SK-N-SH (cell line): ENCODE data around the gene MED31. TPM values are rescaled to one million over a fixed set of nuclear protein-coding genes. Genes with fewer than 3 reads are reported as not detected.

Experiments used
- CTCF ChIA-PET: fragments of 300-600, 350-600 bp; formaldehyde crosslinking; extraction: SDS; loops from one replicate; lab custom pipeline; 2021; lab: Yijun Ruan, JAX
- POLR2A ChIA-PET: fragments of 350-600 bp; sonication (Branson Sonifier 250); formaldehyde crosslinking; extraction: SDS; loops from one replicate; lab custom pipeline; 2020; ENCODE audit warnings: antibody characterized with exemption, inconsistent platforms; lab: Yijun Ruan, JAX
- DNase-seq: peaks from one replicate; pipeline ENCODE4 v3.0.0; 2012
- H2AFZ ChIP-seq: fragments of 200-600 bp; sonication (generic); 2 replicates; pipeline ENCODE4 v1.8.1; 2016; ENCODE audit warnings: antibody characterized with exemption, mild to moderate bottlenecking, low read depth
- H3F3A ChIP-seq: fragments of 200-600 bp; sonication (generic); replicated peaks from 2 replicates; pipeline ENCODE3; 2016; ENCODE audit warnings: antibody characterized with exemption, mild to moderate bottlenecking; ENCODE audit not compliant: insufficient read depth
- H3K27ac ChIP-seq, 2 experiments: fragments of 200-500 bp in 1 of 2; fragments of 200-600 bp in 1 of 2; sonication (Bioruptor generic) in 1 of 2; sonication (generic), shearing (Covaris generic) in 1 of 2; 2 replicates each; pipeline versions ENCODE4 v1.5.1 to v1.6.1; 2014 to 2016; ENCODE audit warnings: low read depth in 2 of 2, inconsistent platforms in 1 of 2, low read length in 1 of 2, mild to moderate bottlenecking in 1 of 2, mixed read lengths in 1 of 2
- H3K27me3 ChIP-seq: fragments of 200-600 bp; sonication (generic), shearing (Covaris generic); 2 replicates; pipeline ENCODE4 v1.6.1; 2016; ENCODE audit warnings: mixed run types; ENCODE audit not compliant: insufficient read depth
- H3K36me3 ChIP-seq, 2 experiments: fragments of 200-500 bp in 1 of 2; fragments of 200-600 bp in 1 of 2; sonication (Bioruptor generic) in 1 of 2; sonication (generic) in 1 of 2; replicated peaks in 1 of 2; 2 replicates each; pipeline versions ENCODE3 to v1.5.1; 2014 to 2016; ENCODE audit warnings: low read length in 1 of 2, mild to moderate bottlenecking in 1 of 2; ENCODE audit not compliant: insufficient read depth in 2 of 2, control insufficient read depth in 1 of 2
- H3K4me1 ChIP-seq, 2 experiments: fragments of 200-500 bp in 1 of 2; fragments of 200-600 bp in 1 of 2; sonication (Bioruptor generic) in 1 of 2; sonication (generic), shearing (Covaris generic) in 1 of 2; 2 replicates each; pipeline versions ENCODE4 v1.5.1 to v1.6.1; 2014 to 2016; ENCODE audit warnings: low read depth in 1 of 2, low read length in 1 of 2, mixed run types in 1 of 2; ENCODE audit not compliant: insufficient read depth in 2 of 2, control insufficient read depth in 1 of 2
- H3K4me2 ChIP-seq: fragments of 200-600 bp; sonication (generic), shearing (Covaris generic); 2 replicates; pipeline ENCODE4 v1.6.1; 2017; ENCODE audit warnings: mixed run types
- H3K4me3 ChIP-seq, 2 experiments: fragments of 200-500 bp in 1 of 2; fragments of 200-600 bp in 1 of 2; sonication (Bioruptor generic) in 1 of 2; sonication (generic), shearing (Covaris generic) in 1 of 2; 2 replicates each; pipeline versions ENCODE4 v1.5.1 to v1.8.1; 2014 to 2016; ENCODE audit warnings: low read depth in 2 of 2, inconsistent platforms in 1 of 2, low read length in 1 of 2, mild to moderate bottlenecking in 1 of 2, mixed read lengths in 1 of 2, moderate library complexity in 1 of 2
- H3K79me2 ChIP-seq: fragments of 200-600 bp; sonication (generic); 2 replicates; pipeline ENCODE4 v1.8.1; 2017; ENCODE audit warnings: mild to moderate bottlenecking; ENCODE audit not compliant: insufficient read depth
- H3K9ac ChIP-seq: fragments of 200-600 bp; sonication (generic); 2 replicates; pipeline ENCODE4 v1.6.1; 2017; ENCODE audit warnings: mixed run types
- H3K9me2 ChIP-seq: fragments of 200-600 bp; sonication (generic); 2 replicates; pipeline ENCODE4 v1.6.1; 2017; ENCODE audit warnings: mixed run types
- H3K9me3 ChIP-seq: fragments of 200-600 bp; sonication (generic); 2 replicates; pipeline ENCODE4 v1.6.1; 2017; ENCODE audit warnings: mixed run types, mild to moderate bottlenecking, moderate library complexity
- H4K20me1 ChIP-seq: fragments of 200-600 bp; sonication (generic); 2 replicates; pipeline ENCODE4 v1.6.1; 2017; ENCODE audit warnings: mild to moderate bottlenecking, mixed run types; ENCODE audit not compliant: insufficient read depth
- CHD2 ChIP-seq: fragments of 150-350 bp; IDR thresholded peaks from 2 replicates; pipeline ENCODE4 v1.6.1; 2018; ENCODE audit warnings: low read length; ENCODE audit not compliant: partially characterized antibody
- EP300 ChIP-seq, 2 experiments: IDR thresholded peaks; 2 replicates each; pipeline versions ENCODE4 v1.4.0 to v1.6.1; 2012; ENCODE audit warnings: borderline replicate concordance in 1 of 2, low read depth in 1 of 2, low read length in 1 of 2
- EZH2phosphoT487 ChIP-seq: fragments of 200-600 bp; sonication (generic); IDR thresholded peaks from 2 replicates; pipeline ENCODE4 v1.6.1; 2017; ENCODE audit warnings: low read depth, mixed run types, mild to moderate bottlenecking, antibody characterized with exemption, moderate library complexity, borderline replicate concordance
- FOSL2 ChIP-seq: IDR thresholded peaks from 2 replicates; pipeline ENCODE4 v1.4.0; 2012; ENCODE audit warnings: low read depth, mild to moderate bottlenecking, moderate library complexity, borderline replicate concordance
- JUND ChIP-seq: IDR thresholded peaks from 2 replicates; pipeline ENCODE4 v1.4.0; 2012
- MAX ChIP-seq: IDR thresholded peaks from 2 replicates; pipeline ENCODE4 v1.4.0; 2012; ENCODE audit warnings: low read depth
- MXI1 ChIP-seq: IDR thresholded peaks from 2 replicates; pipeline ENCODE4 v1.6.1; 2012; ENCODE audit warnings: mild to moderate bottlenecking, low read depth, low read length, improper control_type of control experiment
- NFIC ChIP-seq: IDR thresholded peaks from 2 replicates; pipeline ENCODE4 v1.4.0; 2012; ENCODE audit warnings: borderline replicate concordance
- RAD21 ChIP-seq: IDR thresholded peaks from 2 replicates; pipeline ENCODE4 v1.6.1; 2012; ENCODE audit warnings: mild to moderate bottlenecking, low read length
- RFX5 ChIP-seq: IDR thresholded peaks from 2 replicates; pipeline ENCODE4 v1.6.1; 2012; ENCODE audit warnings: mild to moderate bottlenecking, improper control_type of control experiment, low read length
- RXRA ChIP-seq: IDR thresholded peaks from 2 replicates; pipeline ENCODE4 v1.4.0; 2012; ENCODE audit warnings: low read depth, mild to moderate bottlenecking, borderline replicate concordance
- SIN3A ChIP-seq: IDR thresholded peaks from 2 replicates; pipeline ENCODE4 v1.6.1; 2012; ENCODE audit warnings: low read depth, mild to moderate bottlenecking, low read length, moderate library complexity, borderline replicate concordance
- SMC3 ChIP-seq: IDR thresholded peaks from 2 replicates; pipeline ENCODE4 v1.6.1; 2012; ENCODE audit warnings: low read depth, low read length, improper control_type of control experiment
- TAF1 ChIP-seq: IDR thresholded peaks from 2 replicates; pipeline ENCODE4 v1.6.1; 2012; ENCODE audit warnings: low read depth, mild to moderate bottlenecking, low read length, moderate library complexity, borderline replicate concordance
- TEAD4 ChIP-seq: IDR thresholded peaks from 2 replicates; pipeline ENCODE4 v1.4.0; 2012; ENCODE audit warnings: mild to moderate bottlenecking, borderline replicate concordance; ENCODE audit not compliant: insufficient read depth
- ZBTB33 ChIP-seq: IDR thresholded peaks from 2 replicates; pipeline ENCODE4 v1.4.0; 2012; ENCODE audit warnings: low read depth, borderline replicate concordance
- WGBS: methylation state at CpG from one replicate; pipeline ENCODE4 v1.1.6; 2017; ENCODE audit warnings: low lambda C conversion rate; 5-methylcytosine and 5-hydroxymethylcytosine counted together
- polyA plus RNA-seq, 3 experiments: library from polyadenylated mRNA; depleted of rRNA; stranded (reverse); fragments of >200 nt; gene quantifications; 2 replicates each; pipeline ENCODE4 v1.2.3, GENCODE V29; 2012
- TF ChIP-seq, protein P1 (sequence below): IDR thresholded peaks from 2 replicates; pipeline ENCODE4 v1.6.1; 2012; ENCODE audit warnings: mild to moderate bottlenecking, low read depth, low read length, moderate library complexity
- TF ChIP-seq, protein P2 (sequence below): IDR thresholded peaks from 2 replicates; pipeline ENCODE4; 2012

MED31 gene
- polyA plus RNA-seq, 1 of the 3 experiments (the other 2 are of a cell fraction): 15.1 TPM

- no peaks in the 10 kb centered on the region for H3K79me2 ChIP-seq
- no peaks in the 10 kb centered on the region for H3F3A ChIP-seq
- H3K27ac ChIP-seq: no peak overlapping the region
- no peaks in the 10 kb centered on the region for H3K4me1 ChIP-seq
- no peak for DNase-seq
- no peak overlapping the region for H3K4me2 ChIP-seq
- H3K36me3 ChIP-seq: no peaks in the 10 kb centered on the region
- no peak overlapping the region for H2AFZ ChIP-seq
- no peaks in the 10 kb centered on the region for H3K9me3 ChIP-seq
- no peaks in the 10 kb centered on the region for H4K20me1 ChIP-seq
- H3K9me2 ChIP-seq: no peaks in the 10 kb centered on the region
- ChIA-PET POLR2A (no interaction called here), CTCF (interaction anchor here (0.5 to 2.6 kb wide), 3 partner anchors 17 to 18 kb away, joined by 3 to 9 read pairs (median 3); no protein-coding TSS in a partner anchor)
- no peak for TF ChIP-seq EP300 (IDR thresholded peaks at IDR 0.05; ENCODE audit: borderline replicate concordance in 1 of 2, low read depth in 1 of 2, low read length in 1 of 2)
- no peak for TF ChIP-seq MXI1
- TF ChIP-seq EZH2phosphoT487: no peak
- TF ChIP-seq RAD21: no peak
- TF ChIP-seq RFX5: no peak
- TF ChIP-seq CHD2: no peak
- TF ChIP-seq JUND: no peak
- TF ChIP-seq NFIC: no peak
- TF ChIP-seq FOSL2: no peak
- no peak for TF ChIP-seq TAF1
- no peak for TF ChIP-seq TEAD4
- no peak overlapping the region for H3K9ac ChIP-seq
- H3K4me3 ChIP-seq: no peak overlapping the region
- peaks cover 82% of the 10 kb centered on the region for H3K27me3 ChIP-seq
- 21% methylated on average over 3 of the region's 3 CpGs for WGBS
These were observed 32.5 kb upstream of the MED31 start for GRCh38 chr17:6683730-6684459.

GRCh38 chr17:6683081-6683684, 31.8 kb upstream of the MED31 start:
- Histone ChIP-seq H3F3A (no peaks in the 10 kb centered on the region), H3K9ac (no peak overlapping the region), H3K36me3 (no peaks in the 10 kb centered on the region), H2AFZ (no peak overlapping the region), H3K9me2 (no peaks in the 10 kb centered on the region), H3K9me3 (no peaks in the 10 kb centered on the region), H4K20me1 (no peaks in the 10 kb centered on the region), H3K4me2 (no peak overlapping the region), H3K79me2 (no peaks in the 10 kb centered on the region), H3K27ac (no peak overlapping the region), H3K4me1 (no peaks in the 10 kb centered on the region), H3K4me3 (no peak overlapping the region), H3K27me3 (peaks cover 84% of the 10 kb centered on the region)
- POLR2A ChIA-PET: no interaction called here
- CTCF ChIA-PET: interaction anchor here (0.8 to 2.6 kb wide), 3 partner anchors 17 to 160 kb away, joined by 3 to 9 read pairs (median 3); no protein-coding TSS in a partner anchor
- no peak for DNase-seq
- 55% methylated on average over 3 of the region's 3 CpGs for WGBS
- TF ChIP-seq, protein P1, sequence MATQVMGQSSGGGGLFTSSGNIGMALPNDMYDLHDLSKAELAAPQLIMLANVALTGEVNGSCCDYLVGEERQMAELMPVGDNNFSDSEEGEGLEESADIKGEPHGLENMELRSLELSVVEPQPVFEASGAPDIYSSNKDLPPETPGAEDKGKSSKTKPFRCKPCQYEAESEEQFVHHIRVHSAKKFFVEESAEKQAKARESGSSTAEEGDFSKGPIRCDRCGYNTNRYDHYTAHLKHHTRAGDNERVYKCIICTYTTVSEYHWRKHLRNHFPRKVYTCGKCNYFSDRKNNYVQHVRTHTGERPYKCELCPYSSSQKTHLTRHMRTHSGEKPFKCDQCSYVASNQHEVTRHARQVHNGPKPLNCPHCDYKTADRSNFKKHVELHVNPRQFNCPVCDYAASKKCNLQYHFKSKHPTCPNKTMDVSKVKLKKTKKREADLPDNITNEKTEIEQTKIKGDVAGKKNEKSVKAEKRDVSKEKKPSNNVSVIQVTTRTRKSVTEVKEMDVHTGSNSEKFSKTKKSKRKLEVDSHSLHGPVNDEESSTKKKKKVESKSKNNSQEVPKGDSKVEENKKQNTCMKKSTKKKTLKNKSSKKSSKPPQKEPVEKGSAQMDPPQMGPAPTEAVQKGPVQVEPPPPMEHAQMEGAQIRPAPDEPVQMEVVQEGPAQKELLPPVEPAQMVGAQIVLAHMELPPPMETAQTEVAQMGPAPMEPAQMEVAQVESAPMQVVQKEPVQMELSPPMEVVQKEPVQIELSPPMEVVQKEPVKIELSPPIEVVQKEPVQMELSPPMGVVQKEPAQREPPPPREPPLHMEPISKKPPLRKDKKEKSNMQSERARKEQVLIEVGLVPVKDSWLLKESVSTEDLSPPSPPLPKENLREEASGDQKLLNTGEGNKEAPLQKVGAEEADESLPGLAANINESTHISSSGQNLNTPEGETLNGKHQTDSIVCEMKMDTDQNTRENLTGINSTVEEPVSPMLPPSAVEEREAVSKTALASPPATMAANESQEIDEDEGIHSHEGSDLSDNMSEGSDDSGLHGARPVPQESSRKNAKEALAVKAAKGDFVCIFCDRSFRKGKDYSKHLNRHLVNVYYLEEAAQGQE: no peak
- TF ChIP-seq MAX (no peak), ZBTB33 (no peak), RXRA (no peak), SMC3 (no peak), SIN3A (no peak), TAF1 (no peak), RAD21 (no peak), CHD2 (no peak), RFX5 (no peak)
- TF ChIP-seq, protein P2, sequence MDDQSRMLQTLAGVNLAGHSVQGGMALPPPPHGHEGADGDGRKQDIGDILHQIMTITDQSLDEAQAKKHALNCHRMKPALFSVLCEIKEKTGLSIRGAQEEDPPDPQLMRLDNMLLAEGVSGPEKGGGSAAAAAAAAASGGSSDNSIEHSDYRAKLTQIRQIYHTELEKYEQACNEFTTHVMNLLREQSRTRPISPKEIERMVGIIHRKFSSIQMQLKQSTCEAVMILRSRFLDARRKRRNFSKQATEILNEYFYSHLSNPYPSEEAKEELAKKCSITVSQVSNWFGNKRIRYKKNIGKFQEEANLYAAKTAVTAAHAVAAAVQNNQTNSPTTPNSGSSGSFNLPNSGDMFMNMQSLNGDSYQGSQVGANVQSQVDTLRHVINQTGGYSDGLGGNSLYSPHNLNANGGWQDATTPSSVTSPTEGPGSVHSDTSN: no peak
